Mesendoderm (in vitro differentiated cells): ENCODE results near the gene INPP5J.

Experiments
- DNase-seq: peaks from one replicate; pipeline ENCODE4 v3.0.0; 2013
- H2AK5ac ChIP-seq: 2 replicates; pipeline ENCODE4 v1.6.1; 2013; ENCODE audit warnings: low read length, inconsistent platforms
- H2BK120ac ChIP-seq: 2 replicates; pipeline ENCODE4 v1.6.1; 2013; ENCODE audit warnings: low read depth, mild to moderate bottlenecking, low read length, moderate library complexity, mixed read lengths
- H2BK15ac ChIP-seq: replicated peaks from 2 replicates; pipeline ENCODE4 v1.6.1; 2013; ENCODE audit warnings: low read depth, mild to moderate bottlenecking, moderate library complexity
- H2BK5ac ChIP-seq: 2 replicates; pipeline ENCODE4 v1.6.1; 2013; ENCODE audit warnings: low read length, inconsistent platforms
- H3K18ac ChIP-seq: 2 replicates; pipeline ENCODE4 v1.6.1; 2013; ENCODE audit warnings: mild to moderate bottlenecking, low read length, mixed read lengths
- H3K23ac ChIP-seq: one replicate; pipeline ENCODE4 v1.6.1; 2013; ENCODE audit warnings: low read length
- H3K27ac ChIP-seq: 2 replicates; pipeline ENCODE4 v1.5.1; 2013; ENCODE audit warnings: low read depth, mild to moderate bottlenecking, inconsistent platforms, low read length, moderate library complexity
- H3K27me3 ChIP-seq: 2 replicates; pipeline ENCODE4 v1.6.1; 2013; ENCODE audit warnings: low read length, control low read depth, mild to moderate bottlenecking, inconsistent platforms; ENCODE audit not compliant: insufficient read depth, poor library complexity
- H3K36me3 ChIP-seq: 2 replicates; pipeline ENCODE4 v1.6.1; 2013; ENCODE audit warnings: low read length, inconsistent platforms; ENCODE audit not compliant: control insufficient read depth, insufficient read depth
- H3K4ac ChIP-seq: one replicate; pipeline ENCODE4 v1.6.1; 2013; ENCODE audit warnings: low read depth, mild to moderate bottlenecking, low read length, moderate library complexity
- H3K4me1 ChIP-seq: 2 replicates; pipeline ENCODE4 v1.6.1; 2013; ENCODE audit warnings: low read depth, low read length, inconsistent platforms; ENCODE audit not compliant: control insufficient read depth
- H3K4me2 ChIP-seq: 2 replicates; pipeline ENCODE4 v1.6.1; 2013; ENCODE audit warnings: low read length
- H3K4me3 ChIP-seq: 2 replicates; pipeline ENCODE4 v1.5.1; 2013; ENCODE audit warnings: mild to moderate bottlenecking, low read length
- H3K56ac ChIP-seq: one replicate; pipeline ENCODE4 v1.6.1; 2013; ENCODE audit warnings: low read length
- H3K79me1 ChIP-seq: 2 replicates; pipeline ENCODE4 v1.6.1; 2013; ENCODE audit warnings: low read length, inconsistent platforms
- H3K79me2 ChIP-seq: 2 replicates; pipeline ENCODE4 v1.6.1; 2013; ENCODE audit warnings: mild to moderate bottlenecking, low read length; ENCODE audit not compliant: control insufficient read depth, insufficient read depth
- H3K9ac ChIP-seq: 2 replicates; pipeline ENCODE4 v1.6.1; 2013; ENCODE audit warnings: low read length, inconsistent platforms
- H4K5ac ChIP-seq: one replicate; pipeline ENCODE4 v1.6.1; 2013; ENCODE audit warnings: low read length
- H4K8ac ChIP-seq: one replicate; pipeline ENCODE4 v1.6.1; 2013; ENCODE audit warnings: low read depth, mild to moderate bottlenecking, control low read depth, low read length, moderate library complexity
- WGBS: extraction: QIAGEN DNeasy Blood & Tissue Kit; methylation state at CpG from one replicate; pipeline ENCODE4 v1.1.7; 2013; ENCODE audit warnings: low lambda C conversion rate, missing lambda C conversion rate; ENCODE audit not compliant: insufficient coverage; ENCODE audit errors: extremely low coverage; 5-methylcytosine and 5-hydroxymethylcytosine counted together

Gene INPP5J

GRCh38 chr22:31082606-31083376 is 40.0 kb upstream of the INPP5J start:
- Histone ChIP-seq H3K4me1 (peaks cover 7% of the 10 kb centered on the region), H3K36me3 (no peaks in the 10 kb centered on the region), H3K23ac (peak overlapping the region; percentile 48), H3K18ac (no peak overlapping the region), H3K27ac (no peak overlapping the region), H3K9ac (peak overlapping the region; percentile 35), H3K4ac (no peak overlapping the region), H4K8ac (no peak overlapping the region), H3K27me3 (no peaks in the 10 kb centered on the region), H3K79me2 (peaks cover 7% of the 10 kb centered on the region), H3K56ac (peak overlapping the region; percentile 46), H2BK15ac (no peak overlapping the region), H2BK120ac (no peak overlapping the region), H2BK5ac (no peak overlapping the region), H3K4me3 (no peak overlapping the region), H3K79me1 (peaks cover 10% of the 10 kb centered on the region), H2AK5ac (no peak overlapping the region), H3K4me2 (no peak overlapping the region), H4K5ac (no peak overlapping the region)
- WGBS, result no CpG with 5 or more reads among the region's 11 CpGs
- DNase-seq, result peak; percentile 79

- H4K8ac ChIP-seq, result no peak overlapping the region
- H3K23ac ChIP-seq, result no peak overlapping the region
- no peaks in the 10 kb centered on the region for H3K27me3 ChIP-seq
- peaks cover 7% of the 10 kb centered on the region for H3K79me2 ChIP-seq
- peaks cover 10% of the 10 kb centered on the region for H3K79me1 ChIP-seq
- H2BK5ac ChIP-seq, result no peak overlapping the region
- H4K5ac ChIP-seq, result no peak overlapping the region
- peaks cover 7% of the 10 kb centered on the region for H3K4me1 ChIP-seq
- WGBS, result no CpG with 5 or more reads among the region's 3 CpGs
- H3K4me2 ChIP-seq, result no peak overlapping the region
- H3K27ac ChIP-seq, result no peak overlapping the region
- H2BK120ac ChIP-seq, result no peak overlapping the region
- H3K4me3 ChIP-seq, result no peak overlapping the region
- no peak overlapping the region for H2BK15ac ChIP-seq
- no peak overlapping the region for H3K18ac ChIP-seq
- DNase-seq, result no peak
- H3K9ac ChIP-seq, result peak overlapping the region; percentile 35
- H2AK5ac ChIP-seq, result no peak overlapping the region
- peak overlapping the region; percentile 10 for H3K56ac ChIP-seq
- no peaks in the 10 kb centered on the region for H3K36me3 ChIP-seq
- H3K4ac ChIP-seq, result no peak overlapping the region
Observed at GRCh38 chr22:31083377-31083768, 39.4 kb upstream of the INPP5J start.

DNA sequence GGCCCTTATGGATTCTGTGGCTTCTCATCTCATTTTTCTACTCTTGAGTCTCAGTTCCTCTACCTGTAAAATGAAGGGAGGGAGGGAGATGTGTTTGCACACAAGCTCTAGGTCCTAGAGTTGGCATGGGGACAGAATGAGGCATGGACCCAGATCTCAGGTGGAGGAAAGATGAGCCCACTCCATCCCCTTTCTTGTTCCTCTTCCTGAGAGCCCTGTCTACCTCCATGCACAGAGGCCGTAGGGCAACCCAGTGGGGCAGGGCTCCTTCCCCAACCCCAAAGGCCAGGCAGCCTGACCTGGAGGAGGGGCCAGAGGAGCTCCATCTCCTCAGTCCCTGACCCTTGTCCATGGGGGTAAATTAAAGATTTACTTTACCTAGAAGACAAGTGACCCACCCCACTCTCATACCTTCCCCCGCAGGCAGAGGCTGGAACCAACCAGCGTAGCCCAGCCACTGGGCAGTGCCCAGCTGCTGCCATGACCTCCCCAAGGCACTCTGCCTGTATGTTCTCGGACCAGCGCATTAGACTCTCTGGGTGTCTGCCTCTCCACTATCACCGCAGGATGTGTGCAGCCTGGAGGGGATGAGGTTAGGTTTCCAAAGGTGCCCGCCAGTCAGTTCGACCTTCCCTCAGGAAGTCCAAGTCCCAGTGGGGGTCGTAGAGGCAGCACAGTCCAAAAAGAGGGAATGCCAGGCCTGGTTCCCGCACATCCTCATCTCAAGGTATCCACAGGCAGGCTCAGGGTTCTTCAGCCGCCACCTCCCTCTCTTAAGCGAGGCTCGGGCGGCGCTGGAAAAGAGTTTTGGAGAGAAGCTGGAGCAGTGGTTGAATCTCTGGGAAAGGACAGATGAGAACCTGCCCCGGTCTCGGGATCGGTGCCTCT is 38.6 kb upstream of the INPP5J start:
- peak overlapping the region; percentile 94 for H3K4me2 ChIP-seq
- H2BK5ac ChIP-seq, result peak overlapping the region; percentile 67
- no peak for DNase-seq
- H4K5ac ChIP-seq, result no peak overlapping the region
- no CpG with 5 or more reads among the region's 18 CpGs for WGBS
- peak overlapping the region; percentile 95 for H3K9ac ChIP-seq
- peaks cover 7% of the 10 kb centered on the region for H3K4me1 ChIP-seq
- H3K4me3 ChIP-seq, result peak overlapping the region; percentile 75
- H3K18ac ChIP-seq, result peak overlapping the region; percentile 42
- H2BK120ac ChIP-seq, result no peak overlapping the region
- peaks cover 7% of the 10 kb centered on the region for H3K79me2 ChIP-seq
- no peaks in the 10 kb centered on the region for H3K36me3 ChIP-seq
- no peak overlapping the region for H2BK15ac ChIP-seq
- H3K56ac ChIP-seq, result peak overlapping the region; percentile 98
- peak overlapping the region; percentile 94 for H2AK5ac ChIP-seq
- H3K27ac ChIP-seq, result peak overlapping the region; percentile 47
- H3K79me1 ChIP-seq, result peaks cover 10% of the 10 kb centered on the region
- H3K23ac ChIP-seq, result peak overlapping the region; percentile 99
- no peak overlapping the region for H4K8ac ChIP-seq
- H3K27me3 ChIP-seq, result no peaks in the 10 kb centered on the region
- peak overlapping the region; percentile 59 for H3K4ac ChIP-seq

GRCh38 chr22:31084811-31085492 is 37.8 kb upstream of the INPP5J start:
- no CpG with 5 or more reads among the region's 69 CpGs for WGBS
- Histone ChIP-seq H3K4me3 (peak overlapping the region; percentile 75), H2BK5ac (no peak overlapping the region), H2BK120ac (no peak overlapping the region), H3K36me3 (no peaks in the 10 kb centered on the region), H3K23ac (no peak overlapping the region), H3K56ac (peak overlapping the region; percentile 98), H3K79me2 (peaks cover 7% of the 10 kb centered on the region), H4K8ac (peak overlapping the region; percentile 17), H3K18ac (peak overlapping the region; percentile 77), H3K27me3 (no peaks in the 10 kb centered on the region), H4K5ac (no peak overlapping the region), H3K9ac (peak overlapping the region; percentile 95), H3K4ac (peak overlapping the region; percentile 59), H2BK15ac (no peak overlapping the region), H2AK5ac (no peak overlapping the region), H3K4me1 (peaks cover 7% of the 10 kb centered on the region), H3K27ac (peak overlapping the region; percentile 47), H3K4me2 (peak overlapping the region; percentile 94), H3K79me1 (peaks cover 10% of the 10 kb centered on the region)
- DNase-seq, result peak; percentile 93

DNA sequence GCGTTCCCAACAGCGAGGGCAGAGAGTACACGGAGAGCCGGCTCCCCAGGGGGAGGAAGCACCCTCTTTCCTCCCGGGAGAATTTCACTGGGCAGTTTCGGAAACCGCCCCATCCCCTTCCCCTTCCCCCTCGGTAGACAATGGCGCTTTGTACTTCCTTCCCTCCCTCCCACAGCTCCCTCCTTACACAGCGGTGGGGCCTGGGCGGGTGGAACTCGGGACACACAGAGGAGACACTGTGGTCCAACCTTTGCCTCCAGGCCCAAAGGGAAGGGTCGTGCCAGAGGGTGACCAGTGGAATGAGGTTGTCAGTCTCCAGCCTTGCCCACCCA is 37.3 kb upstream of the INPP5J start:
- Histone ChIP-seq H3K27me3 (no peaks in the 10 kb centered on the region), H4K5ac (no peak overlapping the region), H3K4me2 (peak overlapping the region; percentile 43), H3K4ac (peak overlapping the region; percentile 40), H3K23ac (no peak overlapping the region), H3K79me1 (peaks cover 10% of the 10 kb centered on the region), H3K4me1 (peaks cover 6% of the 10 kb centered on the region), H3K4me3 (no peak overlapping the region), H3K56ac (peak overlapping the region; percentile 79), H2BK120ac (no peak overlapping the region), H3K18ac (peak overlapping the region; percentile 30), H2BK5ac (no peak overlapping the region), H2AK5ac (no peak overlapping the region), H3K9ac (peak overlapping the region; percentile 95), H4K8ac (no peak overlapping the region), H3K36me3 (no peaks in the 10 kb centered on the region), H3K27ac (no peak overlapping the region), H3K79me2 (peaks cover 7% of the 10 kb centered on the region), H2BK15ac (no peak overlapping the region)
- WGBS, result no CpG with 5 or more reads among the region's 13 CpGs
- peak; percentile 71 for DNase-seq
